Neural cell (in vitro differentiated cells): ENCODE data around the gene PTPRA. TPM values are rescaled to one million over a fixed set of nuclear protein-coding genes. Genes with fewer than 3 reads are reported as not detected.

Experiments used
- H2AFZ ChIP-seq: fragments of 200-600, 300-800 bp; sonication (generic), shearing (Covaris generic); 2 replicates; pipeline ENCODE4 v1.6.0; 2014; ENCODE audit warnings: low read depth, mild to moderate bottlenecking, antibody characterized with exemption, low read length, moderate library complexity
- H3F3A ChIP-seq: fragments of 200-600 bp; shearing (Covaris generic); 2 replicates; pipeline ENCODE4 v1.6.1; 2016; ENCODE audit warnings: mild to moderate bottlenecking, moderate library complexity, mixed read lengths, antibody characterized with exemption, low read length; ENCODE audit not compliant: insufficient read depth, poor library complexity, severe bottlenecking
- H3K27ac ChIP-seq: fragments of 200-600, 300-800 bp; sonication (generic), shearing (Covaris generic); 2 replicates; pipeline ENCODE4 v1.5.1; 2014; ENCODE audit warnings: mild to moderate bottlenecking, low read length, moderate library complexity
- H3K27me3 ChIP-seq: fragments of 300-800, 200-600 bp; sonication (generic), shearing (Covaris generic); 2 replicates; pipeline ENCODE4 v1.6.0; 2014; ENCODE audit warnings: mild to moderate bottlenecking, low read depth, low read length, moderate library complexity; ENCODE audit not compliant: insufficient read depth
- H3K36me3 ChIP-seq: fragments of 300-800, 200-600 bp; sonication (generic), shearing (Covaris generic); 2 replicates; pipeline ENCODE4 v1.5.1; 2014; ENCODE audit warnings: mild to moderate bottlenecking, antibody characterized with exemption, low read length, moderate library complexity; ENCODE audit not compliant: insufficient read depth
- H3K4me2 ChIP-seq: fragments of 300-800, 200-600 bp; sonication (generic), shearing (Covaris generic); 2 replicates; pipeline ENCODE4 v1.6.0; 2014; ENCODE audit warnings: mild to moderate bottlenecking, low read length
- H3K4me3 ChIP-seq: fragments of 300-800, 200-600 bp; sonication (generic), shearing (Covaris generic); 2 replicates; pipeline ENCODE4 v1.5.1; 2014; ENCODE audit warnings: mild to moderate bottlenecking, low read length, moderate library complexity
- H3K79me2 ChIP-seq: fragments of 200-600 bp; shearing (Covaris generic); replicated peaks from 2 replicates; pipeline ENCODE4 v1.6.0; 2014; ENCODE audit warnings: mild to moderate bottlenecking, low read length, moderate library complexity; ENCODE audit not compliant: insufficient read depth
- H3K9ac ChIP-seq: fragments of 300-800, 200-600 bp; sonication (generic), shearing (Covaris generic); 2 replicates; pipeline ENCODE4 v1.6.1; 2016; ENCODE audit warnings: mild to moderate bottlenecking, low read length, mixed read lengths
- H3K9me2 ChIP-seq: fragments of 200-600 bp; shearing (Covaris generic); 2 replicates; pipeline ENCODE4 v1.6.1; 2016; ENCODE audit warnings: mild to moderate bottlenecking, low read length, mixed read lengths; ENCODE audit not compliant: insufficient read depth
- H3K9me3 ChIP-seq: fragments of 200-600, 300-800 bp; sonication (generic), shearing (Covaris generic); 2 replicates; pipeline ENCODE4 v1.6.1; 2016; ENCODE audit warnings: mild to moderate bottlenecking, mixed run types, low read length, moderate library complexity, mixed read lengths
- H4K20me1 ChIP-seq: fragments of 200-600 bp; shearing (Covaris generic); 2 replicates; pipeline ENCODE4 v1.6.1; 2016; ENCODE audit warnings: mild to moderate bottlenecking, mixed run types; ENCODE audit not compliant: insufficient read depth
- EP300 ChIP-seq: fragments of 450-650 bp; conservative IDR thresholded peaks from 2 replicates; pipeline ENCODE4 v1.6.1; 2014; ENCODE audit warnings: antibody characterized with exemption, mild to moderate bottlenecking, moderate library complexity; ENCODE audit not compliant: poor library complexity, severe bottlenecking
- EZH2 ChIP-seq: fragments of 200-600, 300-800 bp; shearing (Covaris generic), sonication (generic); IDR thresholded peaks from 2 replicates; pipeline ENCODE4 v1.6.1; 2014; ENCODE audit warnings: antibody characterized with exemption, low read length, borderline replicate concordance, mild to moderate bottlenecking; ENCODE audit not compliant: insufficient read depth, poor library complexity, severe bottlenecking
- MXI1 ChIP-seq: fragments of 450-650 bp; conservative IDR thresholded peaks from 2 replicates; pipeline ENCODE4 v1.6.1; 2014; ENCODE audit warnings: antibody characterized with exemption, mild to moderate bottlenecking; ENCODE audit not compliant: poor library complexity, severe bottlenecking
- POLR2AphosphoS5 ChIP-seq: IDR thresholded peaks from 2 replicates; pipeline ENCODE4 v1.6.1; 2012
- RAD21 ChIP-seq: fragments of 450-650 bp; conservative IDR thresholded peaks from 2 replicates; pipeline ENCODE4 v1.6.1; 2014; ENCODE audit warnings: antibody characterized with exemption, mild to moderate bottlenecking, moderate library complexity
- SMC3 ChIP-seq: fragments of 450-650 bp; conservative IDR thresholded peaks from 2 replicates; pipeline ENCODE4 v1.6.1; 2014; ENCODE audit warnings: antibody characterized with exemption, mild to moderate bottlenecking, moderate library complexity; ENCODE audit not compliant: poor library complexity
- TAF1 ChIP-seq: IDR thresholded peaks from 2 replicates; pipeline ENCODE4 v1.6.1; 2012; ENCODE audit warnings: low read depth
- polyA plus RNA-seq: library from polyadenylated mRNA; depleted of rRNA; stranded (reverse); fragments of >200 nt; gene quantifications from 2 replicates; pipeline ENCODE4 v1.2.3, GENCODE V29; 2014
- TF ChIP-seq, protein P1 (sequence below): IDR thresholded peaks from 2 replicates; pipeline ENCODE4 v1.6.1; 2012; ENCODE audit warnings: borderline replicate concordance
- TF ChIP-seq, protein P2 (sequence below): fragments of 450-650 bp; IDR thresholded peaks from 2 replicates; pipeline ENCODE4 v1.5.1; 2014; ENCODE audit warnings: antibody characterized with exemption, mild to moderate bottlenecking, moderate library complexity; ENCODE audit not compliant: poor library complexity, severe bottlenecking

Gene PTPRA
- polyA plus RNA-seq, 1 donor from 2014 or later, result 68.2 TPM

DNA sequence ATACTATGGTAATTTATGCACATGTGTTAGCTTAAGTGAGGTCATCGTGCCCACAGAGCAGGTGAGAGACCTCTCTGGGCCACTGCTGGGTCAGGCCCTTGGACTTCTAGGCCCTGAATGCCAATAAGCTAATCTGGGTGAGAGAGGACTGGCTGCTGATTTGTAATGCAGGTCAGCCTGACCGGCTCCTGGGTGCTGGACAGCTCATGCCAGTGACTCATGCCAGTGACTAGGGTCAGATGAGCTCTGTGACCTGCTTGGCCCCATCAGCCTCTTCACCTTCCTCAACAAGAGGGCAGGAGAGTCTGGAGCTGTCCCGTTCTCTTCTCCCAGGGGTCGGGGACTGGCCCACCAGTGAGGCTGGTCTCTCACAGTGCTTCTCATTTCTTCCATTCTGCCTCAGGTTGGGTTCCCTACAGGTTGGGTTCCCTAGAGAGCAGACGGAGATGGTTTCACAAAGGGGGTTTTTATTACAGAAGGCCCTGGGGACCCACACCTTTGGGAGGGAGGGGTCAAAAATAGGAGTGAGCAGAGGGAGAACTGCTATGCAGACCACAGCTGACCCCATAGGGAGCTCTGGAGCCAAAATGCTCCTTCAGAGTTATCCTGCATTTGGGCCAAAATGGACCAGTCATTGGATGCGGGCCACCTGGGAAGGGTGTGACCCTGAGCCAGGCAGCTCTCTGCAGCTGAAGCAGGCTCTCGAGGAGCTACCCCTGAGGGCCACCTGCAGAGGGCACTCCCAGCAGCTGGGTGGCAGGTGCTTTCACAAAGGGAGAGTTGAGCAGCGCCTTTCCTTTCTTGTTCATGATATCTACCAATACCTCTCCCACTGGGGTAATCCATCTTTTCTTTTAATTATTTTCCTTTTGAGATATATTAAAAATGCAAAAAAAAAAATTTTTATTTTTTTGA is 196.0 kb downstream of the PTPRA start:
- TF ChIP-seq EZH2 (no peak), SMC3 (no peak), RAD21 (no peak), EP300 (no peak), POLR2AphosphoS5 (no peak), TAF1 (no peak), MXI1 (no peak)
- TF ChIP-seq, protein P1, sequence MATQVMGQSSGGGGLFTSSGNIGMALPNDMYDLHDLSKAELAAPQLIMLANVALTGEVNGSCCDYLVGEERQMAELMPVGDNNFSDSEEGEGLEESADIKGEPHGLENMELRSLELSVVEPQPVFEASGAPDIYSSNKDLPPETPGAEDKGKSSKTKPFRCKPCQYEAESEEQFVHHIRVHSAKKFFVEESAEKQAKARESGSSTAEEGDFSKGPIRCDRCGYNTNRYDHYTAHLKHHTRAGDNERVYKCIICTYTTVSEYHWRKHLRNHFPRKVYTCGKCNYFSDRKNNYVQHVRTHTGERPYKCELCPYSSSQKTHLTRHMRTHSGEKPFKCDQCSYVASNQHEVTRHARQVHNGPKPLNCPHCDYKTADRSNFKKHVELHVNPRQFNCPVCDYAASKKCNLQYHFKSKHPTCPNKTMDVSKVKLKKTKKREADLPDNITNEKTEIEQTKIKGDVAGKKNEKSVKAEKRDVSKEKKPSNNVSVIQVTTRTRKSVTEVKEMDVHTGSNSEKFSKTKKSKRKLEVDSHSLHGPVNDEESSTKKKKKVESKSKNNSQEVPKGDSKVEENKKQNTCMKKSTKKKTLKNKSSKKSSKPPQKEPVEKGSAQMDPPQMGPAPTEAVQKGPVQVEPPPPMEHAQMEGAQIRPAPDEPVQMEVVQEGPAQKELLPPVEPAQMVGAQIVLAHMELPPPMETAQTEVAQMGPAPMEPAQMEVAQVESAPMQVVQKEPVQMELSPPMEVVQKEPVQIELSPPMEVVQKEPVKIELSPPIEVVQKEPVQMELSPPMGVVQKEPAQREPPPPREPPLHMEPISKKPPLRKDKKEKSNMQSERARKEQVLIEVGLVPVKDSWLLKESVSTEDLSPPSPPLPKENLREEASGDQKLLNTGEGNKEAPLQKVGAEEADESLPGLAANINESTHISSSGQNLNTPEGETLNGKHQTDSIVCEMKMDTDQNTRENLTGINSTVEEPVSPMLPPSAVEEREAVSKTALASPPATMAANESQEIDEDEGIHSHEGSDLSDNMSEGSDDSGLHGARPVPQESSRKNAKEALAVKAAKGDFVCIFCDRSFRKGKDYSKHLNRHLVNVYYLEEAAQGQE, result no peak
- TF ChIP-seq, protein P2, sequence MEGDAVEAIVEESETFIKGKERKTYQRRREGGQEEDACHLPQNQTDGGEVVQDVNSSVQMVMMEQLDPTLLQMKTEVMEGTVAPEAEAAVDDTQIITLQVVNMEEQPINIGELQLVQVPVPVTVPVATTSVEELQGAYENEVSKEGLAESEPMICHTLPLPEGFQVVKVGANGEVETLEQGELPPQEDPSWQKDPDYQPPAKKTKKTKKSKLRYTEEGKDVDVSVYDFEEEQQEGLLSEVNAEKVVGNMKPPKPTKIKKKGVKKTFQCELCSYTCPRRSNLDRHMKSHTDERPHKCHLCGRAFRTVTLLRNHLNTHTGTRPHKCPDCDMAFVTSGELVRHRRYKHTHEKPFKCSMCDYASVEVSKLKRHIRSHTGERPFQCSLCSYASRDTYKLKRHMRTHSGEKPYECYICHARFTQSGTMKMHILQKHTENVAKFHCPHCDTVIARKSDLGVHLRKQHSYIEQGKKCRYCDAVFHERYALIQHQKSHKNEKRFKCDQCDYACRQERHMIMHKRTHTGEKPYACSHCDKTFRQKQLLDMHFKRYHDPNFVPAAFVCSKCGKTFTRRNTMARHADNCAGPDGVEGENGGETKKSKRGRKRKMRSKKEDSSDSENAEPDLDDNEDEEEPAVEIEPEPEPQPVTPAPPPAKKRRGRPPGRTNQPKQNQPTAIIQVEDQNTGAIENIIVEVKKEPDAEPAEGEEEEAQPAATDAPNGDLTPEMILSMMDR, result no peak
- Histone ChIP-seq H3K27me3 (peaks cover 24% of the 10 kb centered on the region), H3K9ac (no peak overlapping the region), H3K9me2 (no peaks in the 10 kb centered on the region), H3K79me2 (no peaks in the 10 kb centered on the region), H3K36me3 (no peaks in the 10 kb centered on the region), H3F3A (no peaks in the 10 kb centered on the region), H2AFZ (no peak overlapping the region), H3K27ac (no peak overlapping the region), H3K4me3 (no peak overlapping the region), H3K4me2 (no peak overlapping the region), H3K9me3 (no peaks in the 10 kb centered on the region), H4K20me1 (no peaks in the 10 kb centered on the region)

DNA sequence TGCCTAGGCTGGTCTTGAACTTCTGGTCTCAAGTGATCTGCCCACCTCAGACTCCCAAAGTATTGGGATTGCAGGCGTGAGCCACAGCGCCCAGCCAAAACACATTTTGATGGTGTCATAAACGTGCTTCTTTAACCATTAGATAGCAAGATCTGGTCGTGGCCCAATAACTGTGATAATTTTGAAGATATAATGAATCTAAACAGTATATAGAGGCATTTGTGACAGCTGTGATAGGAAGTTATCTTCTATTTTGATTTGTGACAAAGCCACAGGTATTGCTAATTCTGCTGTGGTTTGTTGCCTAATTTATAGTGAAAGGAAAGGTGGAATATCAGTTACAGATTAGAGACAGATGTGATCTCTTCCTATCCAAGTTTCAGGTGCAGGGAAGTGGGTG is 197.4 kb downstream of the PTPRA start:
- H3K4me2 ChIP-seq, result no peak overlapping the region
- TF ChIP-seq RAD21, result no peak
- TF ChIP-seq MXI1, result no peak
- no peak for TF ChIP-seq POLR2AphosphoS5
- no peak for TF ChIP-seq TAF1
- TF ChIP-seq, protein P1, result no peak
- TF ChIP-seq, protein P2, result no peak
- TF ChIP-seq EZH2, result no peak
- TF ChIP-seq SMC3, result no peak
- no peak for TF ChIP-seq EP300
- no peak overlapping the region for H3K9ac ChIP-seq
- H3K79me2 ChIP-seq, result no peaks in the 10 kb centered on the region
- no peaks in the 10 kb centered on the region for H4K20me1 ChIP-seq
- peaks cover 24% of the 10 kb centered on the region for H3K27me3 ChIP-seq
- H3K27ac ChIP-seq, result no peak overlapping the region
- H3K4me3 ChIP-seq, result no peak overlapping the region
- no peaks in the 10 kb centered on the region for H3K36me3 ChIP-seq
- H3K9me2 ChIP-seq, result no peaks in the 10 kb centered on the region
- no peaks in the 10 kb centered on the region for H3F3A ChIP-seq
- no peak overlapping the region for H2AFZ ChIP-seq
- no peaks in the 10 kb centered on the region for H3K9me3 ChIP-seq
